Stomach (tissue), 9 donors: ENCODE data around the gene NFATC2. TPM values are rescaled to one million over a fixed set of nuclear protein-coding genes. Genes with fewer than 3 reads are reported as not detected.

Experiments
- DNase-seq, 2 donors: peaks; one replicate each; pipeline versions ENCODE4 v3.0.0 to v3.0.0-alpha.2; 2013 to 2019
- H3K27ac ChIP-seq, 5 donors: fragments of 200-600 bp in 4 of 5; sonication (generic) in 4 of 5; one replicate each; pipeline ENCODE4 v1.5.1; 2013 to 2019; ENCODE audit warnings: mild to moderate bottlenecking in 1 of 5, moderate library complexity in 1 of 5
- H3K27me3 ChIP-seq, 3 donors: fragments of 200-600 bp; sonication (generic); one replicate each; pipeline ENCODE4 v1.5.1; 2017 to 2019; ENCODE audit warnings: mixed run types in 1 of 3
- H3K36me3 ChIP-seq, 4 donors: fragments of 200-600 bp; sonication (generic); 1 replicate in 3 of 4; 2 replicates in 1 of 4; pipeline ENCODE4 v1.5.1; 2016 to 2019
- H3K4me1 ChIP-seq, 4 donors: fragments of 200-600 bp; sonication (generic); one replicate each; pipeline ENCODE4 v1.5.1; 2016 to 2019
- H3K4me3 ChIP-seq, 4 donors: fragments of 200-600 bp; sonication (generic) in 3 of 4; one replicate each; pipeline ENCODE4 v1.5.1; 2016 to 2019; ENCODE audit warnings: mild to moderate bottlenecking in 1 of 4
- H3K9me3 ChIP-seq, 4 donors: fragments of 200-600 bp; sonication (generic); one replicate each; pipeline ENCODE4 v1.5.1; 2016 to 2019
- EP300 ChIP-seq: sonication (generic); formaldehyde crosslinking; IDR thresholded peaks from one replicate; pipeline ENCODE4 v1.6.1; 2017; ENCODE audit warnings: antibody characterized with exemption
- POLR2A ChIP-seq, 4 donors: fragments of 450-650 bp; IDR thresholded peaks; one replicate each; pipeline ENCODE4 v1.6.1; 2016; ENCODE audit warnings: antibody characterized with exemption in 4 of 4, control low read depth in 2 of 4, mild to moderate bottlenecking in 1 of 4, moderate library complexity in 1 of 4
- POLR2AphosphoS5 ChIP-seq, 3 donors: sonication (generic); formaldehyde crosslinking; IDR thresholded peaks; one replicate each; pipeline ENCODE4 v1.6.1; 2016; ENCODE audit warnings: antibody characterized with exemption in 3 of 3
- WGBS, 5 donors: extraction: QIAGEN DNeasy Blood & Tissue Kit in 3 of 5; methylation state at CpG; one replicate each; pipeline versions ENCODE4 v1.1.5 to v1.1.7; 2013 to 2018; 5-methylcytosine and 5-hydroxymethylcytosine counted together
- intact Hi-C: fragments of 100-400 bp; cut with DNase I; formaldehyde crosslinking; loops from one replicate; pipeline ENCODE4 v1.15.1; 2023; ENCODE audit warnings: low total_unique reads
- polyA plus RNA-seq, 3 donors: library from polyadenylated mRNA; stranded (reverse); fragments of 200-250 nt; gene quantifications; one replicate each; pipeline ENCODE4 v1.2.3, GENCODE V29; 2013
- total RNA-seq, 5 donors: library from RNA; depleted of rRNA; stranded (reverse); fragments of >200 nt; gene quantifications; one replicate each; pipeline versions ENCODE4 v1.1.0 to v1.2.3, GENCODE V29; 2014 to 2016
- TF ChIP-seq, protein P1 (sequence below), 7 experiments: fragments of 450-650 bp in 4 of 7; fragments of 200-600 bp in 3 of 7; sonication (generic) in 3 of 7; IDR thresholded peaks; one replicate each; pipeline ENCODE4 v1.5.1; 2016 to 2019; ENCODE audit warnings: antibody characterized with exemption in 7 of 7, control low read depth in 2 of 7, mild to moderate bottlenecking in 1 of 7
- donor health status: healthy with polysubstance abuse.
- donor health status: Bipolar disorder and iron deficiency.
- donor health status: healthy.

Gene NFATC2
- total and polyA plus RNA-seq, 8 donors = 1.4 to 31.9 (median 8.6) TPM

DNA sequence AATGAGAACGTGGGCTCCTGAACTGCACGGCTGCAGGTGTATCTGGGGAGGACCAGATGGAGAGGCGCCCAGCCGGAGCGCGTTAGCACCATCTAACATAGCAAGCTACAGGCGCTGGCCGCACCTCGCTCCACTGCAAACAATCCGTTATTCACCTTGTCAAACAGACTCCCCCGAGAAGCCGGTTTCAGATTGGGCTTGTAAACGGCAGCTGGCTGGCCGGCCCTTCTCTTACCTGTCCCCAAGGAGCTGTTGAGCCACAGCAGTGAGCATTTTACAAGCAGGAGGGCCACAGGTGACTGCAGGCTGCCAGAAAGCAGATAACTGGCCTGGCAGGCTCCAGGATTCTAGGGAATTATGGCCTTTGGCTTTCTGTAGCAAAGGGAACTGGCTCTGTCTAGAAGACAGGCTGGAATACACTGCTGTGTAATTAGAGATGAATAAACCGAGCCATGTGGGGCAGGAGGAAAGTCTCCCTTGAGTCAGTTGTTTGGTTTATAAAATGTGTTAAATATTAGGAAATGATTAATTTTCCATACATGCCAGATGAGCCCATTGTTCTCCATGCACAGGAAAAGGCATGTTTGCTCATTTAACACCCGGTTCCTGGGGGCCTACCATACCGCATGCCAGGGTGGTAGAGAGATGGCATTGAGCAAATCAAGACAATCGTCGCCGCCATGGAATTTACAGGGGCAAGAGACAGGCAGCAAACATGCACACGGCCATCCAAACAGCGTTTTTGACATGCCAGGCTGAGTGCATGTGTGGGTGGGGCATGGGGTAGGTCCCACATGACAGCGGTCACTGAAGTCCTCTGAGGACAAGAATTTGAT, 159.3 kb downstream of the NFATC2 start:
- Histone ChIP-seq H3K4me3 (no peak overlapping the region), H3K36me3 (no peaks in the 10 kb centered on the region), H3K27ac (no peak overlapping the region), H3K9me3 (no peaks in the 10 kb centered on the region), H3K4me1 (peaks cover 13 to 28% (median 18%) of the 10 kb centered on the region in 4 donors), H3K27me3 (no peaks in the 10 kb centered on the region)
- TF ChIP-seq EP300 (no peak), POLR2AphosphoS5 (IDR thresholded peaks at IDR 0.05) (peak in 1 of 3 donors; percentile 10), POLR2A (IDR thresholded peaks at IDR 0.05) (no peak)
- TF ChIP-seq, protein P1, sequence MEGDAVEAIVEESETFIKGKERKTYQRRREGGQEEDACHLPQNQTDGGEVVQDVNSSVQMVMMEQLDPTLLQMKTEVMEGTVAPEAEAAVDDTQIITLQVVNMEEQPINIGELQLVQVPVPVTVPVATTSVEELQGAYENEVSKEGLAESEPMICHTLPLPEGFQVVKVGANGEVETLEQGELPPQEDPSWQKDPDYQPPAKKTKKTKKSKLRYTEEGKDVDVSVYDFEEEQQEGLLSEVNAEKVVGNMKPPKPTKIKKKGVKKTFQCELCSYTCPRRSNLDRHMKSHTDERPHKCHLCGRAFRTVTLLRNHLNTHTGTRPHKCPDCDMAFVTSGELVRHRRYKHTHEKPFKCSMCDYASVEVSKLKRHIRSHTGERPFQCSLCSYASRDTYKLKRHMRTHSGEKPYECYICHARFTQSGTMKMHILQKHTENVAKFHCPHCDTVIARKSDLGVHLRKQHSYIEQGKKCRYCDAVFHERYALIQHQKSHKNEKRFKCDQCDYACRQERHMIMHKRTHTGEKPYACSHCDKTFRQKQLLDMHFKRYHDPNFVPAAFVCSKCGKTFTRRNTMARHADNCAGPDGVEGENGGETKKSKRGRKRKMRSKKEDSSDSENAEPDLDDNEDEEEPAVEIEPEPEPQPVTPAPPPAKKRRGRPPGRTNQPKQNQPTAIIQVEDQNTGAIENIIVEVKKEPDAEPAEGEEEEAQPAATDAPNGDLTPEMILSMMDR (IDR thresholded peaks at IDR 0.05) = no peak
- peak; percentile 71 to 76 for DNase-seq
- intact Hi-C loops = no loop called here
- WGBS, 5 donors = 32 to 62% (median 42%) methylated on average over 22 to 23 of the region's 23 CpGs

DNA sequence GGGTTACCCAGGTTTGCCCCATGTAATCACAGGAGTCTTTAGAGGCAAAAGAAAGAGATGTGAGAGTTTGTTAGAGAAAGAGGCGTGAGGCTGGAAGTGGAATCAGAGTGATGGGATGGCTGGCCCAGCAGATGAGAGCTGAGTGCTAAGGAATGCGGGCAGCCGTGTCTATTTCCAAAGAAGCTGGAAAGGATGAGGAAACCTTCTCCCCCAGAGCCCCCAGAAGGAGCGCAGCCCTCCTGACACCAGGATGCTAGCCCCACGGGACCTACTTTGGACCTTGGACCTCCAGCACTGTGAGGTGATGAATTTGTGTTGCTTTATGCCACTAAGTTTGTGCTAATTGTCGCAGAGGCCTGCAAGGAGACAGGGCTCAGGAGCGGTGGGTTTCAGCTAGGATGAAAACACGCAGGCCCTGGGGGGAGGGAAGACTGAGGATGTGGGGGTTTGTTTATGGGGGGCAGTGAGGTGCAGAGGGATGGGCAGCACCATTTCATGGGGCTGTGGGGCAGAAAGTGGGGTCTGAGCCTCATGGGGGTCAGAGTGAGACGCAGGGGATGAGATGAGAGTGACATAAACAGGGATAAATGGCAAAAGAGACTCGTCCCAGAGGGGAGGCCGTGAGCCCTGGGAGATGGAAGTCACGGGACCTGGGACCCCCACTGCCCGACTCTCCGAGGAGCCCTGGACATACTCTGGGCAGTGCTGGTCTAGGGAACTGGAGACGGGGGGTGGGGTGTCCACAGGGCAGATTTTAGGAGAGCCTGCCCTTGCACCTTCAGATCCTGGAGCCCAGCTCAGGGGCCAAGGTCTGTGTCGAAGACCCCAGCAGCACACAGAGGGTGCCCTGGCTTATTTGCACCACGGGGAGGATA, 160.2 kb downstream of the NFATC2 start:
- peaks cover 13 to 22% (median 15%) of the 10 kb centered on the region in 4 donors for H3K4me1 ChIP-seq
- DNase-seq = no peak
- no peaks in the 10 kb centered on the region for H3K36me3 ChIP-seq
- WGBS, 5 donors = 74 to 84% (median 76%) methylated on average over 16 to 17 of the region's 17 CpGs
- TF ChIP-seq POLR2AphosphoS5 (IDR thresholded peaks at IDR 0.05) (no peak), EP300 (no peak), POLR2A (IDR thresholded peaks at IDR 0.05) (no peak)
- TF ChIP-seq, protein P1 (IDR thresholded peaks at IDR 0.05) = no peak
- H3K27me3 ChIP-seq = no peaks in the 10 kb centered on the region
- no peaks in the 10 kb centered on the region for H3K9me3 ChIP-seq
- intact Hi-C loops = no loop called here
- H3K27ac ChIP-seq = no peak overlapping the region
- no peak overlapping the region for H3K4me3 ChIP-seq

- Histone ChIP-seq H3K4me1 (peaks cover 13 to 22% (median 15%) of the 10 kb centered on the region in 4 donors), H3K4me3 (no peak overlapping the region), H3K9me3 (no peaks in the 10 kb centered on the region), H3K27ac (no peak overlapping the region), H3K36me3 (no peaks in the 10 kb centered on the region), H3K27me3 (no peaks in the 10 kb centered on the region)
- intact Hi-C loops = no loop called here
- WGBS, 5 donors = 91 to 96% (median 95%) methylated on average over 12 of the region's 12 CpGs
- no peak for DNase-seq
- no peak for TF ChIP-seq POLR2A (IDR thresholded peaks at IDR 0.05)
- TF ChIP-seq, protein P1 (IDR thresholded peaks at IDR 0.05) = no peak
- no peak for TF ChIP-seq POLR2AphosphoS5 (IDR thresholded peaks at IDR 0.05)
- no peak for TF ChIP-seq EP300
Observed at GRCh38 chr20:51381557-51381956, 161.0 kb downstream of the NFATC2 start.
